Measurements from ENCODE around the gene NHSL1. TPM values are rescaled to one million over a fixed set of nuclear protein-coding genes. Genes with fewer than 3 reads are reported as not detected.

Gene NHSL1
- polyA plus RNA-seq, 1 experiment = 10.5 TPM

DNA sequence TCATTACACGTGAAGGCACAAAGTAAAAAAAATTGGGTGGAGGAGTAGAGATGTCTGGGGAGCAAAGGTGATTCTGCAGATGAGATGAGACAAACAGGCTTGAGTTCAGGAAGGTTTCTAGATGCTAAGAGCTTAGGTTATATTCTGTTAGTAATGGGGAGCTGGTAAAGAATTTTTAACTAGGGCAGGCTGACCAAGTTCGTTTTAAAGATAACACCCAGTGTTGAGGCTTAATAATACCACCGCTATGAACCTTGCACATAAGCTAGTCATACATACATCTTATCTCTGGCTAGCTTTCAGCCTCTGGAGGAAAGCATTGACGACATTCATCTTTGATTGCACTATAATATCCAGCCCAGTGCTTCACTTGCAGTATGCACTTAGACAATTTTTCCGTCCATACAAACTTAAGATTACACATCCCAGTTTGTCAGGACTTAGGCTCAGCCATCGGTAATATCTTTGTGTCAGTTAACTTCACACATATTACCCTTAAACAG, 12.1 kb downstream of the NHSL1 start:
- H3K27me3 ChIP-seq (ENCODE audit: control insufficient read depth, insufficient read depth, low read length) = no peaks in the 10 kb centered on the region
- no peak overlapping the region for H3K4me3 ChIP-seq (ENCODE audit: low read depth, low read length)
- POLR2A ChIA-PET = no interaction called here
- CTCF ChIA-PET = interaction anchor here (0.8 to 2.0 kb wide), 2 partner anchors 9 to 33 kb away, joined by 3 to 4 read pairs; no protein-coding TSS in a partner anchor
- H3K9me3 ChIP-seq (ENCODE audit: control insufficient read depth, insufficient read depth, low read length) = no peaks in the 10 kb centered on the region
- DNase-seq (ENCODE audit: low read depth, low spot score) = no peak
- H3K27ac ChIP-seq (ENCODE audit: low read depth, low read length) = no peak overlapping the region
- TF ChIP-seq, protein P1, sequence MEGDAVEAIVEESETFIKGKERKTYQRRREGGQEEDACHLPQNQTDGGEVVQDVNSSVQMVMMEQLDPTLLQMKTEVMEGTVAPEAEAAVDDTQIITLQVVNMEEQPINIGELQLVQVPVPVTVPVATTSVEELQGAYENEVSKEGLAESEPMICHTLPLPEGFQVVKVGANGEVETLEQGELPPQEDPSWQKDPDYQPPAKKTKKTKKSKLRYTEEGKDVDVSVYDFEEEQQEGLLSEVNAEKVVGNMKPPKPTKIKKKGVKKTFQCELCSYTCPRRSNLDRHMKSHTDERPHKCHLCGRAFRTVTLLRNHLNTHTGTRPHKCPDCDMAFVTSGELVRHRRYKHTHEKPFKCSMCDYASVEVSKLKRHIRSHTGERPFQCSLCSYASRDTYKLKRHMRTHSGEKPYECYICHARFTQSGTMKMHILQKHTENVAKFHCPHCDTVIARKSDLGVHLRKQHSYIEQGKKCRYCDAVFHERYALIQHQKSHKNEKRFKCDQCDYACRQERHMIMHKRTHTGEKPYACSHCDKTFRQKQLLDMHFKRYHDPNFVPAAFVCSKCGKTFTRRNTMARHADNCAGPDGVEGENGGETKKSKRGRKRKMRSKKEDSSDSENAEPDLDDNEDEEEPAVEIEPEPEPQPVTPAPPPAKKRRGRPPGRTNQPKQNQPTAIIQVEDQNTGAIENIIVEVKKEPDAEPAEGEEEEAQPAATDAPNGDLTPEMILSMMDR (IDR thresholded peaks at IDR 0.05; ENCODE audit: low read depth, low read length) = no peak

DNA sequence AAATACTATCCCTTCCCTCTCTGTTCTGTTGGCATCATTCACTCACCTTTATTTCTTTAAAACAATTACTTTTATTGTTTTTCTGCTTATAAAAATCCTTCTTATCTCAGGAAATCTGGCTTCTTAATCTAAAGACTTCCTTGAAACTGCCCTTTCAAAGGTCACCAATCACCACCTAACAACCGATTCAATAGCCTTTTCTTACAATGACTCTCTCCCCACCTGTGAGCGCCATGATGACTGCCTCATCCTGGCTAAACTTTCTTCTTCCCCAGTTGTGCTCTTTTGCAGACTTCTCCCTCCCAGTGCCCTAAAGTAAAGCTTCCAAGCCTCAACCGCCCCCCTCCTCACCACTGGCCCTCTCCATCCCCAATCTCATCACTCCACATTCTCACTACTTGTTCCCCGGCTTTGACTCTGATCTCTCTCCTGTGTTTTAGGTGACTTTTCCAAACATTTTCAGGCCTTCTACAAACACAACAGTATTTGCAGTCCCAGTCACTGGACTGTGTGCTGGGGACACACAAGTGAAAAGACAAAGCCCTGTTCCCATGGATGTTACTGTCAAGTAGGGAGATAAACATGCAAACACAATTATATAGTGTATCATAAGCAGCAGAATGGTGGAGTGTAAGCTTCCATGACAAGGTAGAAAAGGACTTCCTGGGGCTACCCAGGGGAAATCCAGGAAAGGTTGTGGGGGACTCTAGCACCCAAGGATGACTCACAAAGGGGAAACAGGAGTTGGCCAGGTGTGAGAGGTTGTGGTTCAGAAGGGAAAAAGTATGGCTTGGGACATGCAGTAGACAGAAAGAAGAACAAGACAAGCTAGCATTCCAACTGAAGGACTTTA, 12.8 kb downstream of the NHSL1 start:
- DNase-seq (ENCODE audit: low read depth, low spot score) = no peak
- Histone ChIP-seq H3K9me3 (ENCODE audit: control insufficient read depth, insufficient read depth, low read length) (no peaks in the 10 kb centered on the region), H3K27me3 (ENCODE audit: control insufficient read depth, insufficient read depth, low read length) (no peaks in the 10 kb centered on the region), H3K27ac (ENCODE audit: low read depth, low read length) (no peak overlapping the region), H3K4me3 (ENCODE audit: low read depth, low read length) (no peak overlapping the region)
- POLR2A ChIA-PET = no interaction called here
- CTCF ChIA-PET = interaction anchor here (0.8 to 2.0 kb wide), 2 partner anchors 10 to 34 kb away, joined by 3 to 4 read pairs; no protein-coding TSS in a partner anchor
- TF ChIP-seq, protein P1 (IDR thresholded peaks at IDR 0.05; ENCODE audit: low read depth, low read length) = no peak

DNA sequence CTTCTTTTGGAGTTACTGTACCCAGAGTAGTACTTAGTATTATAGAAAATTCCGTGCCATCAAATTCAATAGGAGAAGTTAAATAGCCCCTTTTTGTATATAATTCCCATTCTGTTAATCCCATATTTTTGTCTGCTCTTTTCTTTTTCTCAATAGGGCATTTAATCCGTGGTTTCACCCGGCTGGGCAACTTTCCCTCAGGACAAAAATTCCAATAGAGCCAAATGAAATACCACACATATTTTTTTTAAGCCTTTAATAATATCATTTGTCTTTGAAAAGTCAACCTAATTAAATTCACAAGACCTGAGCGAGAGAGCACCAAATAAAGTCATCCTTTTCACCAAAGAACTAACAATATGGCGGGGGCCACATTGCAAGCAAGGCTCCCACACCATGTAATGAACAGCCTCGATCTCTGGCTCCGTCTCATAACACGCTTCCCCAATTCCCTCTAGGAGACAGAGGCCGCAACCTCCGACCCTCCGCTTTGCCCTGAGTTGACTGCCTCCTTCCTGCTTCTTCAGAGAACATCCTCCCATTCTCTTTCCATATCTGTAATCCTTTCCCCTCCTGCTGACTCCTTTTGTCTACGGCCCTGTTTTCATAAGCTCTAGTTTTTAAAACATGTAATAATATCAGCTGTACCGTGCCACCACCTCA, 13.6 kb downstream of the NHSL1 start:
- Histone ChIP-seq H3K27ac (ENCODE audit: low read depth, low read length) (no peak overlapping the region), H3K4me3 (ENCODE audit: low read depth, low read length) (no peak overlapping the region), H3K27me3 (ENCODE audit: control insufficient read depth, insufficient read depth, low read length) (no peaks in the 10 kb centered on the region), H3K9me3 (ENCODE audit: control insufficient read depth, insufficient read depth, low read length) (no peaks in the 10 kb centered on the region)
- CTCF ChIA-PET = interaction anchor here (2.0 kb wide), 1 partner anchor 35 kb away, joined by 4 read pairs; no protein-coding TSS in a partner anchor
- POLR2A ChIA-PET = no interaction called here
- DNase-seq (ENCODE audit: low read depth, low spot score) = no peak
- TF ChIP-seq, protein P1 (IDR thresholded peaks at IDR 0.05; ENCODE audit: low read depth, low read length) = no peak

DNA sequence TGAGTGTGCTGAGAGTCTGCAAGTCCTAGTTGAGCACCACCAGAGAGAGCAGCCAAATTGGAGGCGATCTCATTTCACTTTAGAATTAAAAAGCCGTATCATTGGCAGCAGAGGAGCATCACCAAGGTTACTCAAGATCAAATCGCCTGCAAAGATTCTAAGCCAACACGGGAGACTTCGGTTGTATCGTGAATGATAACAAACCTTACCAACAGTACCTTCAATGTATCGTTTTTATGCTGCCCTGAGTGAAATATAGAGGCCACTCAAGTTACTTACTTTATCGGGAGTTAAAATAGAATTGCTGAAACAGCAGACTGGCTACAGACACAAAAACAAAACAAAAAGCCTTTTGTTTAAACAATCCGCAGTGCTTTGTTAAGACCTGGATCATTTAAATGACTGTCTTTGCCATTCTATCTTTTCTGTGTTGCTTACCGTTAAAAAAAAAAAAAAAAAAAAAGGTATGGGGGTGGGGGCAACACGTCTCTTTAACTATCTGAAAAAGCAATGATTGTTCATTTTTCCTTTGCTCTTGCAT, 14.2 kb downstream of the NHSL1 start:
- DNase-seq (ENCODE audit: low read depth, low spot score) = no peak
- H3K9me3 ChIP-seq (ENCODE audit: control insufficient read depth, insufficient read depth, low read length) = no peaks in the 10 kb centered on the region
- H3K4me3 ChIP-seq (ENCODE audit: low read depth, low read length) = no peak overlapping the region
- CTCF ChIA-PET = interaction anchor here (0.9 kb wide), 1 partner anchor 36 kb away, joined by 3 read pairs; no protein-coding TSS in a partner anchor
- no peaks in the 10 kb centered on the region for H3K27me3 ChIP-seq (ENCODE audit: control insufficient read depth, insufficient read depth, low read length)
- POLR2A ChIA-PET = no interaction called here
- no peak overlapping the region for H3K27ac ChIP-seq (ENCODE audit: low read depth, low read length)
- TF ChIP-seq, protein P1 (IDR thresholded peaks at IDR 0.05; ENCODE audit: low read depth, low read length) = no peak

All from AG04450 (cell line).